ENCODE data around the gene LMO7.

DNA sequence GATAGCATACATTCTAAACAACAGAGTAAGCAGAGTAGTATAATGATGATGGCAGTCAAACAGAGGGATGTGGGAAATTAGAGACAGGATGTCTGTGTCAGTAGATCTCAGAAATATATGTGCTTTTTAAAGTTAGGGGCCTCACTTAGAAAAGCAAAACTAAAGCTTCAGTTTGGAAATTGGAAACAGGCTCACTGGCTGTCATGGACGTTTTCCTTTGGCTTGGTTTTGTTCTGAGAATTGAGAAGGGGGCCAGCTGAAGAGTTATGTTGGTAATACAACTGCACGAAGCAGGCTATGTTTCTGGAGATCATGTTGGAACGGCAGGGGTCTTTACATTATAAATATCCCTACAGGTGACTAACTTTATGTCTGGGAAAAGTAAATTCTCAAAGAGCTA lies 261.3 kb downstream of the LMO7 start:
- TF ChIP-seq, protein P1, sequence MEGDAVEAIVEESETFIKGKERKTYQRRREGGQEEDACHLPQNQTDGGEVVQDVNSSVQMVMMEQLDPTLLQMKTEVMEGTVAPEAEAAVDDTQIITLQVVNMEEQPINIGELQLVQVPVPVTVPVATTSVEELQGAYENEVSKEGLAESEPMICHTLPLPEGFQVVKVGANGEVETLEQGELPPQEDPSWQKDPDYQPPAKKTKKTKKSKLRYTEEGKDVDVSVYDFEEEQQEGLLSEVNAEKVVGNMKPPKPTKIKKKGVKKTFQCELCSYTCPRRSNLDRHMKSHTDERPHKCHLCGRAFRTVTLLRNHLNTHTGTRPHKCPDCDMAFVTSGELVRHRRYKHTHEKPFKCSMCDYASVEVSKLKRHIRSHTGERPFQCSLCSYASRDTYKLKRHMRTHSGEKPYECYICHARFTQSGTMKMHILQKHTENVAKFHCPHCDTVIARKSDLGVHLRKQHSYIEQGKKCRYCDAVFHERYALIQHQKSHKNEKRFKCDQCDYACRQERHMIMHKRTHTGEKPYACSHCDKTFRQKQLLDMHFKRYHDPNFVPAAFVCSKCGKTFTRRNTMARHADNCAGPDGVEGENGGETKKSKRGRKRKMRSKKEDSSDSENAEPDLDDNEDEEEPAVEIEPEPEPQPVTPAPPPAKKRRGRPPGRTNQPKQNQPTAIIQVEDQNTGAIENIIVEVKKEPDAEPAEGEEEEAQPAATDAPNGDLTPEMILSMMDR (IDR thresholded peaks at IDR 0.05; ENCODE audit: low read length), result no peak
- TF ChIP-seq EZH2 (IDR thresholded peaks at IDR 0.05; ENCODE audit: borderline replicate concordance, low read length), result no peak
